HCT116 (cell line): ENCODE measurements around the gene GATB.

Experiments used
- CEBPB ChIP-seq: IDR thresholded peaks from 2 replicates; pipeline ENCODE4 v1.6.1; 2012; ENCODE audit warnings: low read depth
- ELF1 ChIP-seq: IDR thresholded peaks from 2 replicates; pipeline ENCODE4 v1.6.1; 2012; ENCODE audit warnings: low read depth, borderline replicate concordance
- EZH2 ChIP-seq: fragments of 200-600 bp; sonication (generic); IDR thresholded peaks from 2 replicates; pipeline ENCODE4 v1.6.1; 2017; ENCODE audit warnings: antibody characterized with exemption, mixed run types
- JUND ChIP-seq: IDR thresholded peaks from 2 replicates; pipeline ENCODE4 v1.6.1; 2012
- POLR2A ChIP-seq: IDR thresholded peaks from 2 replicates; pipeline ENCODE4 v1.7.0; 2011; ENCODE audit warnings: borderline replicate concordance; ENCODE audit not compliant: insufficient read depth, insufficient read length; ENCODE audit errors: extremely low read depth
- SP1 ChIP-seq: IDR thresholded peaks from 2 replicates; pipeline ENCODE4 v1.6.1; 2012; ENCODE audit warnings: low read depth
- ZFX ChIP-seq: fragments of 450-650 bp; IDR thresholded peaks from 2 replicates; pipeline ENCODE4 v1.6.1; 2017
- TF ChIP-seq, protein P1 (sequence below): IDR thresholded peaks from 2 replicates; pipeline ENCODE4 v1.6.1; 2012; ENCODE audit warnings: low read depth
- TF ChIP-seq, protein P2 (sequence below), 3 experiments: fragments of 200-600 bp in 1 of 3; sonication (generic) in 1 of 3; IDR thresholded peaks in 2 of 3; conservative IDR thresholded peaks in 1 of 3; 2 replicates each; pipeline ENCODE4 v1.5.1; 2012 to 2017; ENCODE audit warnings: low read depth in 2 of 3, low read length in 2 of 3, antibody characterized with exemption in 1 of 3, borderline replicate concordance in 1 of 3, control low read depth in 1 of 3, mild to moderate bottlenecking in 1 of 3, mixed read lengths in 1 of 3, mixed run types in 1 of 3, moderate library complexity in 1 of 3; ENCODE audit not compliant: insufficient read depth in 1 of 3

DNA sequence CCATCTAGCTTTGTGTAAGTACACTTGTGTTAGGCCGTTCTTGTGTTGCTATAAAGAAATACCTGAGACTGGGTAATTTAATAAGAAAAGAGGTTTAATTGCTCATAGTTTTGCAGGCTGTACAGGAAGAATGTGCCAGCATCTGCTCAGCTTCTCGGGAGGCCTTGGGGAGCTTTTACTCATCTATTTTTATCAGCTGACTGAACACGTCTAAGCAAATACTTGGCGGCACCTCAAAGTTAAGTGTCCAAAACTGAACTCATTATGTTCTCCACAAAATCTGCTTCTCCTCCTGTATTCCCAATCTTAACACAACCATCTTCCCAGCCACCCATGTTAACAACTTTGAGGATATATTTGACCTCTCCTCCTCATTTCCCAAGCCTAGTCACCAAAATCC, 42.4 kb upstream of the GATB start:
- TF ChIP-seq ELF1 (no peak), JUND (no peak), CEBPB (no peak), ZFX (no peak), EZH2 (no peak), POLR2A (no peak), SP1 (no peak)
- TF ChIP-seq, protein P1, sequence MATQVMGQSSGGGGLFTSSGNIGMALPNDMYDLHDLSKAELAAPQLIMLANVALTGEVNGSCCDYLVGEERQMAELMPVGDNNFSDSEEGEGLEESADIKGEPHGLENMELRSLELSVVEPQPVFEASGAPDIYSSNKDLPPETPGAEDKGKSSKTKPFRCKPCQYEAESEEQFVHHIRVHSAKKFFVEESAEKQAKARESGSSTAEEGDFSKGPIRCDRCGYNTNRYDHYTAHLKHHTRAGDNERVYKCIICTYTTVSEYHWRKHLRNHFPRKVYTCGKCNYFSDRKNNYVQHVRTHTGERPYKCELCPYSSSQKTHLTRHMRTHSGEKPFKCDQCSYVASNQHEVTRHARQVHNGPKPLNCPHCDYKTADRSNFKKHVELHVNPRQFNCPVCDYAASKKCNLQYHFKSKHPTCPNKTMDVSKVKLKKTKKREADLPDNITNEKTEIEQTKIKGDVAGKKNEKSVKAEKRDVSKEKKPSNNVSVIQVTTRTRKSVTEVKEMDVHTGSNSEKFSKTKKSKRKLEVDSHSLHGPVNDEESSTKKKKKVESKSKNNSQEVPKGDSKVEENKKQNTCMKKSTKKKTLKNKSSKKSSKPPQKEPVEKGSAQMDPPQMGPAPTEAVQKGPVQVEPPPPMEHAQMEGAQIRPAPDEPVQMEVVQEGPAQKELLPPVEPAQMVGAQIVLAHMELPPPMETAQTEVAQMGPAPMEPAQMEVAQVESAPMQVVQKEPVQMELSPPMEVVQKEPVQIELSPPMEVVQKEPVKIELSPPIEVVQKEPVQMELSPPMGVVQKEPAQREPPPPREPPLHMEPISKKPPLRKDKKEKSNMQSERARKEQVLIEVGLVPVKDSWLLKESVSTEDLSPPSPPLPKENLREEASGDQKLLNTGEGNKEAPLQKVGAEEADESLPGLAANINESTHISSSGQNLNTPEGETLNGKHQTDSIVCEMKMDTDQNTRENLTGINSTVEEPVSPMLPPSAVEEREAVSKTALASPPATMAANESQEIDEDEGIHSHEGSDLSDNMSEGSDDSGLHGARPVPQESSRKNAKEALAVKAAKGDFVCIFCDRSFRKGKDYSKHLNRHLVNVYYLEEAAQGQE: no peak
- TF ChIP-seq, protein P2, sequence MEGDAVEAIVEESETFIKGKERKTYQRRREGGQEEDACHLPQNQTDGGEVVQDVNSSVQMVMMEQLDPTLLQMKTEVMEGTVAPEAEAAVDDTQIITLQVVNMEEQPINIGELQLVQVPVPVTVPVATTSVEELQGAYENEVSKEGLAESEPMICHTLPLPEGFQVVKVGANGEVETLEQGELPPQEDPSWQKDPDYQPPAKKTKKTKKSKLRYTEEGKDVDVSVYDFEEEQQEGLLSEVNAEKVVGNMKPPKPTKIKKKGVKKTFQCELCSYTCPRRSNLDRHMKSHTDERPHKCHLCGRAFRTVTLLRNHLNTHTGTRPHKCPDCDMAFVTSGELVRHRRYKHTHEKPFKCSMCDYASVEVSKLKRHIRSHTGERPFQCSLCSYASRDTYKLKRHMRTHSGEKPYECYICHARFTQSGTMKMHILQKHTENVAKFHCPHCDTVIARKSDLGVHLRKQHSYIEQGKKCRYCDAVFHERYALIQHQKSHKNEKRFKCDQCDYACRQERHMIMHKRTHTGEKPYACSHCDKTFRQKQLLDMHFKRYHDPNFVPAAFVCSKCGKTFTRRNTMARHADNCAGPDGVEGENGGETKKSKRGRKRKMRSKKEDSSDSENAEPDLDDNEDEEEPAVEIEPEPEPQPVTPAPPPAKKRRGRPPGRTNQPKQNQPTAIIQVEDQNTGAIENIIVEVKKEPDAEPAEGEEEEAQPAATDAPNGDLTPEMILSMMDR (IDR thresholded peaks at IDR 0.05 in 2 of 3, conservative IDR thresholded peaks at IDR 0.05 in 1 of 3; ENCODE audit: borderline replicate concordance in 1 of 3, insufficient read depth in 1 of 3, low read depth in 2 of 3, low read length in 2 of 3): no peak
